HL-60 (cell line): ENCODE data around the gene SEC14L5.

Experiments used
- GABPA ChIP-seq: IDR thresholded peaks from 2 replicates; pipeline ENCODE4 v1.6.1; 2012; ENCODE audit warnings: low read depth
- POLR2AphosphoS5 ChIP-seq: IDR thresholded peaks from 2 replicates; pipeline ENCODE4 v1.6.1; 2012; ENCODE audit warnings: low read depth
- TF ChIP-seq, protein P1 (sequence below): IDR thresholded peaks from one replicate; pipeline ENCODE4 v1.5.1; 2011; ENCODE audit warnings: low read length, control low read depth, inconsistent platforms; ENCODE audit not compliant: insufficient read depth
- TF ChIP-seq, protein P2 (sequence below): IDR thresholded peaks from 2 replicates; pipeline ENCODE4 v1.6.1; 2012; ENCODE audit warnings: low read depth; ENCODE audit not compliant: insufficient replicate concordance

DNA sequence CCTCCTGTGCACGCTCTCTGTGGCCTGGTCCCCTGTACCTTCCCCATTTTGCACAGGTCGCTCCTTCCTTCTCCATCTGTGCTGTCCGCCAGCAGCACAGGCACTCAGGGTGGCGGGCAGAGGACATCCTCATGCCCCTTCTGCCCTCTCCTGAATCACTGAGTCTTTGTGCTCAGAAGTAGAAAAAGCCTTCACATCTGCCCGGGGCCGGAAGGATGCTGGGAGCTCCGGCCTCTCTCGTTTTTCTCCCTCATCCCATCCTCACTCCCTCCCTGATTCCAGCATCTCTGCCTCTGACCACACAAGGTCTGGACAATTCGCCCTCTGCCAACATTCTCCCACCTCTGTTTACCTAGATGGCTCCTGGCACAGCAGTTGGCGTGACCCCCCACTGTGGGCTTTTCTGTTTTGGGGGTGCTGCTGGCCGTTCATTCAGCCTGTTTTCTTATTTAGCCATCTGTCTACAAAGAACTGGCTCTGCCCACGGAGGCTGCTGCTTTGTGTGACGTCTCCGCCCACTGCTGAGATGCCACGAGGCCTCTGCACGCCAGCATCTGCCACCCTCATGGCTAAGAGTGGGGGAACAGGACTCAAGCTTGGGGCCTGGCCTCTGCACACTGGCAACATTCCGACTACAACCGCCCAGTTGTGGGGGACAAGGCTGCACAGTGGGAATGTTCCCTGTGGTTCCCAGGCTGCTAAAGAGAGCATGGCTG, 36.7 kb downstream of the SEC14L5 start:
- TF ChIP-seq, protein P1, sequence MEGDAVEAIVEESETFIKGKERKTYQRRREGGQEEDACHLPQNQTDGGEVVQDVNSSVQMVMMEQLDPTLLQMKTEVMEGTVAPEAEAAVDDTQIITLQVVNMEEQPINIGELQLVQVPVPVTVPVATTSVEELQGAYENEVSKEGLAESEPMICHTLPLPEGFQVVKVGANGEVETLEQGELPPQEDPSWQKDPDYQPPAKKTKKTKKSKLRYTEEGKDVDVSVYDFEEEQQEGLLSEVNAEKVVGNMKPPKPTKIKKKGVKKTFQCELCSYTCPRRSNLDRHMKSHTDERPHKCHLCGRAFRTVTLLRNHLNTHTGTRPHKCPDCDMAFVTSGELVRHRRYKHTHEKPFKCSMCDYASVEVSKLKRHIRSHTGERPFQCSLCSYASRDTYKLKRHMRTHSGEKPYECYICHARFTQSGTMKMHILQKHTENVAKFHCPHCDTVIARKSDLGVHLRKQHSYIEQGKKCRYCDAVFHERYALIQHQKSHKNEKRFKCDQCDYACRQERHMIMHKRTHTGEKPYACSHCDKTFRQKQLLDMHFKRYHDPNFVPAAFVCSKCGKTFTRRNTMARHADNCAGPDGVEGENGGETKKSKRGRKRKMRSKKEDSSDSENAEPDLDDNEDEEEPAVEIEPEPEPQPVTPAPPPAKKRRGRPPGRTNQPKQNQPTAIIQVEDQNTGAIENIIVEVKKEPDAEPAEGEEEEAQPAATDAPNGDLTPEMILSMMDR = no peak
- TF ChIP-seq POLR2AphosphoS5 (no peak), GABPA (no peak)
- TF ChIP-seq, protein P2, sequence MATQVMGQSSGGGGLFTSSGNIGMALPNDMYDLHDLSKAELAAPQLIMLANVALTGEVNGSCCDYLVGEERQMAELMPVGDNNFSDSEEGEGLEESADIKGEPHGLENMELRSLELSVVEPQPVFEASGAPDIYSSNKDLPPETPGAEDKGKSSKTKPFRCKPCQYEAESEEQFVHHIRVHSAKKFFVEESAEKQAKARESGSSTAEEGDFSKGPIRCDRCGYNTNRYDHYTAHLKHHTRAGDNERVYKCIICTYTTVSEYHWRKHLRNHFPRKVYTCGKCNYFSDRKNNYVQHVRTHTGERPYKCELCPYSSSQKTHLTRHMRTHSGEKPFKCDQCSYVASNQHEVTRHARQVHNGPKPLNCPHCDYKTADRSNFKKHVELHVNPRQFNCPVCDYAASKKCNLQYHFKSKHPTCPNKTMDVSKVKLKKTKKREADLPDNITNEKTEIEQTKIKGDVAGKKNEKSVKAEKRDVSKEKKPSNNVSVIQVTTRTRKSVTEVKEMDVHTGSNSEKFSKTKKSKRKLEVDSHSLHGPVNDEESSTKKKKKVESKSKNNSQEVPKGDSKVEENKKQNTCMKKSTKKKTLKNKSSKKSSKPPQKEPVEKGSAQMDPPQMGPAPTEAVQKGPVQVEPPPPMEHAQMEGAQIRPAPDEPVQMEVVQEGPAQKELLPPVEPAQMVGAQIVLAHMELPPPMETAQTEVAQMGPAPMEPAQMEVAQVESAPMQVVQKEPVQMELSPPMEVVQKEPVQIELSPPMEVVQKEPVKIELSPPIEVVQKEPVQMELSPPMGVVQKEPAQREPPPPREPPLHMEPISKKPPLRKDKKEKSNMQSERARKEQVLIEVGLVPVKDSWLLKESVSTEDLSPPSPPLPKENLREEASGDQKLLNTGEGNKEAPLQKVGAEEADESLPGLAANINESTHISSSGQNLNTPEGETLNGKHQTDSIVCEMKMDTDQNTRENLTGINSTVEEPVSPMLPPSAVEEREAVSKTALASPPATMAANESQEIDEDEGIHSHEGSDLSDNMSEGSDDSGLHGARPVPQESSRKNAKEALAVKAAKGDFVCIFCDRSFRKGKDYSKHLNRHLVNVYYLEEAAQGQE = no peak
